ENCODE measurements around the gene SLC8A2. TPM values are rescaled to one million over a fixed set of nuclear protein-coding genes. Genes with fewer than 3 reads are reported as not detected.

The SLC8A2 gene
- total RNA-seq, 2 experiments from 2014 or later = 0.20 TPM; not detected in 1

DNA sequence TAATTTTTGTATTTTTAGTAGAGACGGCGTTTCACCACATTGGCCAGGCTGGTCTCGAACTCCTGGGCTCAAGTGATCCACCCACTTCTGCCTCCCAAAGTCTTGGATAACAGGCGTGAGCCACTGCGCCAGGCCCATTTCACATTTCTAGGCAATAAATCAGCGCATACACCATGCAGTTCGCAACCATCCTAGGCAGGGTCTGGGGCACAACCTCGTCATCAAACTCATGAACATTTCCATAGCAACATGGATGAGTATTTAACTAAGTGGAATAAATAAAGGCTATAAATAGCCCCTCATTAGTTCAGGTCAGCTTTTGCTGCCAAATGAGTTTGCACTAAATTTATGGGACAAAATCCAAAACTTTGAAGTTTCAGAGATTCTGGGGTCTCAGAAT is 60.6 kb downstream of the SLC8A2 start:
- ATAC-seq (ENCODE audit: low read depth) (no peak), DNase-seq (no peak)
- H3K36me3 Mint-ChIP-seq = no peaks in the 10 kb centered on the region
- H3K27ac Mint-ChIP-seq = no peak overlapping the region
- no peak overlapping the region for H3K4me3 Mint-ChIP-seq
- no peaks in the 10 kb centered on the region for H3K9me3 Mint-ChIP-seq
- H3K27me3 Mint-ChIP-seq = peaks cover 31% of the 10 kb centered on the region
- POLR2A ChIA-PET = interaction anchor here (0.6 kb wide), 1 partner anchor 125 kb away, joined by 3 read pairs; no protein-coding TSS in a partner anchor
- no peaks in the 10 kb centered on the region for H3K4me1 Mint-ChIP-seq

DNA sequence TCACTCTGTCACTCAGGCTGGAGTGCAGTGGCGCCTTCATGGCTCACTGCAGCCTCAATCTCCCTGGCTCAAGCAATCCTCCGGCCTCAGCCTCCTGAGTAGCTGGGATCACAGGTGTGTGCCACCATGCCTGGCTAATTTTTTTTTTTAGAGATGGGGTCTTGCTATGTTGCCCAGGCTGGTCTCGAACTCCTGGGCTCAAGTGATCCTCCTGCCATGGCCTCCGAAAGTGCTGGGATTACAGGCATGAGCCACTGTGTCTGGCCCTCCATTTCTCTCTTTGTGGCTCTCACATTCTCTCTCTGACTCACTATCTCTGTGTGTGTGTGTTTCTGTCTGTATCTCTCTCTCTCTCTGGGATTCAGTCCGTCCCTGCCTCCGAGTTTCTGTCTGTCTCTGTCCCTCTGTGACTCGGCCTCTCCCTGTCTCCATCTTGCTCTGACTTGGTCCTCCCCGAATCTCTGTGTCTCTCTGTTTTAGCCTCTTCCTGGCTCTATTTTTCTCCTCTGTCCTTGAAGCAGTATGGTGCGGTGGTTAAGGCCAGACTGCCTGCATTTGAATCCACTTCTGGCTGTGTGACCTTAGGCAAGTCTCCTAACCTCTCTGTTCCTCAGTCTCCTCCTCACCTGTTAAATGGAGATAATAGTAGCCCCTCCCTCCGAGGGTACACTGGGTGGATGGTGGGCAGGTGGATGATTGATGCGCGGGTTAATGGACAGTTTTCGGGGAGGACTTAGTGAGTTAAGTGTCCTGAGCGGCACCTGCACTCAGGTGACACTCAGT is 63.3 kb downstream of the SLC8A2 start:
- POLR2A ChIA-PET = no interaction called here
- no peaks in the 10 kb centered on the region for H3K9me3 Mint-ChIP-seq
- H3K4me3 Mint-ChIP-seq = no peak overlapping the region
- DNase-seq (no peak), ATAC-seq (ENCODE audit: low read depth) (no peak)
- no peaks in the 10 kb centered on the region for H3K36me3 Mint-ChIP-seq
- no peak overlapping the region for H3K27ac Mint-ChIP-seq
- H3K27me3 Mint-ChIP-seq = peaks cover 24% of the 10 kb centered on the region
- peaks cover 1% of the 10 kb centered on the region for H3K4me1 Mint-ChIP-seq

DNA sequence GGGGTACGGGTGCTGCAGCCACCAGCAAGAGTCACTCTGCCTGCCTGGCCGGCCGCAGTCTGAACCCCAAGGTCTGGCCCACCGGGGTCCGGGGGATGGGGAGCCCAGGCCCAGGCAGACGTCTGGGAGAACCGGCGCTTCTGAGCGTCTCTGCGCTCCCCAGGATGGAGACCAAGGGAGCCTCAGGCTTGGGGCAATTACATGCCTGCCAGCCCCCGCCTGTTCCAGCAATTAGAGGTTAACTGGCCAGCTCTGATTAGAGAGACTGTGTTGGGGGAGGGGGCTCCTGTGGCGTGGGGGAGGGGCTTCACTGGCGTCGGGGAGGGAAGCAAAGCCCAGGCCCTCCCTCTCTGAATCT is 64.3 kb downstream of the SLC8A2 start:
- H3K27ac Mint-ChIP-seq = no peak overlapping the region

GRCh38 chr19:47406711-47407416 is 64.8 kb downstream of the SLC8A2 start:
- Mint-ChIP-seq H3K27me3 (peaks cover 24% of the 10 kb centered on the region), H3K4me1 (peaks cover 1% of the 10 kb centered on the region), H3K27ac (no peak overlapping the region), H3K9me3 (no peaks in the 10 kb centered on the region), H3K4me3 (no peak overlapping the region), H3K36me3 (no peaks in the 10 kb centered on the region)
- DNase-seq = peak; percentile 56
- ATAC-seq (ENCODE audit: low read depth) = peak; percentile 47
- POLR2A ChIA-PET = no interaction called here

More for the DNA sequence above, 64.3 kb downstream of the SLC8A2 start:
- Mint-ChIP-seq H3K4me3 (no peak overlapping the region), H3K36me3 (no peaks in the 10 kb centered on the region), H3K4me1 (peaks cover 1% of the 10 kb centered on the region), H3K27me3 (peaks cover 24% of the 10 kb centered on the region), H3K9me3 (no peaks in the 10 kb centered on the region)
- POLR2A ChIA-PET = no interaction called here
- DNase-seq (no peak), ATAC-seq (ENCODE audit: low read depth) (no peak)

DNA sequence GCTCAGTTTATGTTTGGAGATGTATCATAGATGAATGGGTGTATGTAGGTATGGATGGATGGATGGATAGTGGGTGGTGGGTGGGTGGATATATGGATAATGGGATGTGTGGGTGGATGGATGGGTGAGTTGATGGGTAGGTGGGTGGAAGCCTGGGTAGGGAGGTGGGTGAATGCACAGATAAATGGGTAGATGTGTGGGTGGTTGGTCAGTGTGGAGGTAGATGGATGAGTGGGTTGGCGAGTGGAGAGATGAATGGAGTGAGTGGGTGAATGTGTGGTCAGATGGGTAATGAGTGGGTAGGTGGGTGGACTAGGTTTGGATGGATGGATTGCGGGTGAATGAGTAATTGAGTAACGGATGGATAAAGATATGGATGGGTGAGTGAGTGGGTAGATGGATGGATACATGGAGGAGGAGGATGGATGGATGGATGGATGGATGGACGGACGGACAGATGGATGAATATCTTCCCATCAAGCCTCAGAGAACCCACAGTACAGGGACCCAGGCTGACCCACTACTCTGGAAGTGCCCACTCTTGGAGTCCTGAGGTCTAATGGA is 65.8 kb downstream of the SLC8A2 start:
- POLR2A ChIA-PET = no interaction called here
- peaks cover 1% of the 10 kb centered on the region for H3K4me1 Mint-ChIP-seq
- no peaks in the 10 kb centered on the region for H3K36me3 Mint-ChIP-seq
- no peak for ATAC-seq (ENCODE audit: low read depth)
- H3K27ac Mint-ChIP-seq = no peak overlapping the region
- H3K4me3 Mint-ChIP-seq = no peak overlapping the region
- no peak for DNase-seq
- H3K27me3 Mint-ChIP-seq = peaks cover 24% of the 10 kb centered on the region
- no peaks in the 10 kb centered on the region for H3K9me3 Mint-ChIP-seq

DNA sequence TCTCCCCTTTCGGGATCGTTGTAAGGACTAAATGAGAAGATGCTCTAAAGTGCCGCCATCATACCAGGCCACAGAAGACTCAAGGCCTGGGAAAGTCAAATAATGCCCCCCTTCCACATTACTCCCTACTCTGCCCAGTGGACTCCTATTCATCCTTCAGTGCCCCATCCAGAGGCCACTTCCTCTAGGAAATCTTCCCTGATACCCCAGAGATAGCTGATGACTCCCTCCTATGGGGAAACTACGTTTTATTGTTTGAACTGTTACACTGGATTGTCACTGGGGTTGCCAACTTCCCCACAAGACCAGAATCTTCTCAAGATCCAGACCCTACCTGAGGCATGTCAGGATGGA is 66.5 kb downstream of the SLC8A2 start:
- peaks cover 24% of the 10 kb centered on the region for H3K27me3 Mint-ChIP-seq

GRCh38 chr19:47404334-47405196 is 67.1 kb downstream of the SLC8A2 start:
- Mint-ChIP-seq H3K4me1 (peaks cover 1% of the 10 kb centered on the region), H3K9me3 (no peaks in the 10 kb centered on the region), H3K4me3 (no peak overlapping the region), H3K27me3 (peaks cover 24% of the 10 kb centered on the region), H3K27ac (no peak overlapping the region), H3K36me3 (no peaks in the 10 kb centered on the region)
- POLR2A ChIA-PET = no interaction called here
- DNase-seq (no peak), ATAC-seq (ENCODE audit: low read depth) (no peak)

More for the DNA sequence above, 66.5 kb downstream of the SLC8A2 start:
- H3K36me3 Mint-ChIP-seq = no peaks in the 10 kb centered on the region
- no peak overlapping the region for H3K4me3 Mint-ChIP-seq
- no peaks in the 10 kb centered on the region for H3K9me3 Mint-ChIP-seq
- no peak overlapping the region for H3K27ac Mint-ChIP-seq
- H3K4me1 Mint-ChIP-seq = peaks cover 1% of the 10 kb centered on the region
- POLR2A ChIA-PET = no interaction called here
- ATAC-seq (ENCODE audit: low read depth) (no peak), DNase-seq (no peak)

DNA sequence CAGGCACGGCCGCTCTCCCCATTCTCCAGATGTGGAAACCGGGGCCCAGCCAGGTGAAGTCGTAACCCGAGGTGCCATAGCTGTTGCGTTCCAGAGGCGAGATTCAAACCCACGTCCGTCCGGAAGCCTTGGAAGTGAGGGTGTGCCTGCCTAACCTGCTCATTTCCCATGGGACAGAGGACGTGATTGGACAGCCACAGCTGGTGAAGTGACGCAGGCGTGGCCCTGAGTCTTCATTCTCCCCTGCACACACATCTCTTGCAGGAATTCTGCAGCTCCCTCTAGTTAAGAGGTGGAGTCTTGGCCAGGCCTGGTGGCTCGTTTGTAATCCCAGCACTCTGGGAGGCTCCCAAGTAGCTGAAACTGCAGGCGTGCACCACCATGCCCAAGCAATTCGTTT is 69.2 kb downstream of the SLC8A2 start:
- DNase-seq = no peak
- H3K36me3 Mint-ChIP-seq = no peaks in the 10 kb centered on the region

DNA sequence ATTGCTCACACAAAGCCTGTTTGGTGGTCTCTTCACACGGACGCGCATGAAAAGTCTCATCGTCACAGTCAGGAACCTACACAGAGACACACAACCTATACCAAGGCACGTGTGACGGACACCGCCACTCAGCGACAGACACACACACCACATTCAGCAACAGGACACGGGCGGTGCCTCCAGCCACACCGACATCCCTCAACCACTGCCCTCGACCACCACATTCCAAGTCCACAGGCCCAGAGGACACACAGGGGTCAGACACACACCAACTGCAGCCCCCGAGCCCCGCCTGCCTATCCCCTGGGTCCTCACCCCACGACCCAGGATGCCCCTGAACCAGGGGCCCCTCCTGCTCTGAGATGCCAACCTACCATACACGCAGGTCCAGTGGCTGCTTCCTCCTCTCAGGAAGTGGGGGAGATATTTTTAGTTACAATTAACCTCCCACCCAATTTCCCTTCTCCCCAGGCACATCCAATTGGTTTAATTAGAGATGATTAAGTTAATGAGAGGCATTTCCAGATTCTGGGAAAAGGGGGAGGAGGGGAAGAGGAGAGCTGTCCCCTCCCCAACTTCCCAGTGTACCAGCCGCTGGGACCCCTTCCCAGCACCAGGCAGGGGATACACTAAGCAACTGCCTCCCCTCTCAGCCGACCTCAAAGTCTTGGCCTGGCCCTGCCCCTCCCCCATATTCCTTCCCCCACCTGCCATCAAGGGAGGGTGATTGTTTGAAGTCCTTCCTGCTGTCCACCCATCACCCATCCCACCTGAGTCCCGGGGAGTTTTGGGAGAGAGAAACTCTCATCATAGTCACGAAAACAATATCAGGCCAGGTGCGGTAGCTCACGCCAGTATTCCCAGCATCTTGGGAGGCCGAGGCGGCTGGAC is 72.7 kb downstream of the SLC8A2 start:
- no peaks in the 10 kb centered on the region for H3K9me3 Mint-ChIP-seq
- peaks cover 8% of the 10 kb centered on the region for H3K27me3 Mint-ChIP-seq
- no peak overlapping the region for H3K27ac Mint-ChIP-seq
- no peak overlapping the region for H3K4me3 Mint-ChIP-seq
- ATAC-seq (ENCODE audit: low read depth) = no peak
- DNase-seq = no peak
- POLR2A ChIA-PET = no interaction called here
- no peaks in the 10 kb centered on the region for H3K36me3 Mint-ChIP-seq
- H3K4me1 Mint-ChIP-seq = no peaks in the 10 kb centered on the region

More for the DNA sequence above, 69.2 kb downstream of the SLC8A2 start:
- Mint-ChIP-seq H3K4me1 (peaks cover 1% of the 10 kb centered on the region), H3K4me3 (no peak overlapping the region), H3K9me3 (no peaks in the 10 kb centered on the region), H3K27me3 (peaks cover 13% of the 10 kb centered on the region), H3K27ac (no peak overlapping the region)
- POLR2A ChIA-PET = no interaction called here
- ATAC-seq (ENCODE audit: low read depth) = no peak

- Mint-ChIP-seq H3K4me3 (no peak overlapping the region), H3K27ac (no peak overlapping the region), H3K9me3 (no peaks in the 10 kb centered on the region), H3K4me1 (peaks cover 2% of the 10 kb centered on the region), H3K36me3 (no peaks in the 10 kb centered on the region), H3K27me3 (peaks cover 18% of the 10 kb centered on the region)
- ATAC-seq (ENCODE audit: low read depth) (peak; percentile 79), DNase-seq (peak; percentile 85)
- POLR2A ChIA-PET = interaction anchor here (0.6 to 1.0 kb wide), 2 partner anchors 113 to 209 kb away, joined by 3 to 5 read pairs; no protein-coding TSS in a partner anchor
Observed at GRCh38 chr19:47391510-47392223, 80.0 kb downstream of the SLC8A2 start.

GRCh38 chr19:47390533-47391488 is 80.9 kb downstream of the SLC8A2 start:
- no peak overlapping the region for H3K4me3 Mint-ChIP-seq
- H3K36me3 Mint-ChIP-seq = no peaks in the 10 kb centered on the region
- H3K27me3 Mint-ChIP-seq = peaks cover 18% of the 10 kb centered on the region
- H3K27ac Mint-ChIP-seq = no peak overlapping the region
- no peaks in the 10 kb centered on the region for H3K9me3 Mint-ChIP-seq
- peaks cover 2% of the 10 kb centered on the region for H3K4me1 Mint-ChIP-seq
- POLR2A ChIA-PET = interaction anchor here (1.0 kb wide), 1 partner anchor 209 kb away, joined by 3 read pairs; no protein-coding TSS in a partner anchor
- no peak for DNase-seq
- ATAC-seq (ENCODE audit: low read depth) = no peak
